ENCODE data around the gene DISP1. TPM values are rescaled to one million over a fixed set of nuclear protein-coding genes. Genes with fewer than 3 reads are reported as not detected.
A peak's percentile ranks its signal among the peaks of the same experiment; 100 is the strongest.

DISP1 gene
- total RNA-seq, result 2.3 and 3.8 TPM in 2 replicates

- H3K4me3 ChIP-seq (ENCODE audit: low read depth, low read length), result peak within 1 kb of the TSS; percentile 91
- TF ChIP-seq CTCF (conservative IDR thresholded peaks at IDR 0.05; ENCODE audit: low read depth, low read length), result no peak
- DNase-seq (ENCODE audit: low read depth), result peak; percentile 88
Measured at GRCh38 chr1:222814536-222815439, at the start of gene DISP1. TSS of gene DISP1 (plus strand) at chr1:222815039. CDS start at chr1:222942824, 127,785 bp downstream.

- TF ChIP-seq CTCF (conservative IDR thresholded peaks at IDR 0.05; ENCODE audit: low read depth, low read length), result no peak
- no peak overlapping the region for H3K4me3 ChIP-seq (ENCODE audit: low read depth, low read length)
- no peak for DNase-seq (ENCODE audit: low read depth)
Measured at GRCh38 chr1:222767152-222767571, 47.7 kb upstream of the DISP1 start.

GRCh38 chr1:222768592-222768991 lies 46.2 kb upstream of the DISP1 start:
- H3K4me3 ChIP-seq (ENCODE audit: low read depth, low read length), result no peak overlapping the region
- no peak for DNase-seq (ENCODE audit: low read depth)
- TF ChIP-seq CTCF (conservative IDR thresholded peaks at IDR 0.05; ENCODE audit: low read depth, low read length), result no peak

GRCh38 chr1:222769181-222769580 lies 45.7 kb upstream of the DISP1 start:
- DNase-seq (ENCODE audit: low read depth), result no peak
- H3K4me3 ChIP-seq (ENCODE audit: low read depth, low read length), result no peak overlapping the region
- peak; percentile 22 for TF ChIP-seq CTCF (conservative IDR thresholded peaks at IDR 0.05; ENCODE audit: low read depth, low read length)

- no peak for TF ChIP-seq CTCF (conservative IDR thresholded peaks at IDR 0.05; ENCODE audit: low read depth, low read length)
- no peak overlapping the region for H3K4me3 ChIP-seq (ENCODE audit: low read depth, low read length)
- no peak for DNase-seq (ENCODE audit: low read depth)
Measured at GRCh38 chr1:222769971-222770620, 44.7 kb upstream of the DISP1 start.

GRCh38 chr1:222772996-222773379 lies 41.9 kb upstream of the DISP1 start:
- TF ChIP-seq CTCF (conservative IDR thresholded peaks at IDR 0.05; ENCODE audit: low read depth, low read length), result no peak
- DNase-seq (ENCODE audit: low read depth), result no peak
- H3K4me3 ChIP-seq (ENCODE audit: low read depth, low read length), result no peak overlapping the region

Measured in epithelial cell of proximal tubule (primary cell).